GM21529 (cell line): ENCODE results near the gene CYP1A2.

Experiments used
- ATAC-seq: cut with Tn5 transposase; IDR thresholded peaks from one replicate; pipeline ENCODE4 v1.9.1; 2021; ENCODE audit not compliant: unreplicated experiment

Gene CYP1A2

GRCh38 chr15:74802862-74803447, 54.3 kb downstream of the CYP1A2 start:
- no peak for ATAC-seq

GRCh38 chr15:74804935-74805334, 56.3 kb downstream of the CYP1A2 start:
- ATAC-seq = no peak
